IPS DF 6.9 (cell line): Measurements from ENCODE around the gene ACSM2A.
"Not testable (repeated sequence)": the region's sequence is repeated elsewhere in the genome, so short reads cannot be mapped to it uniquely, and the experiment has no call there.

Source experiments
- DNase-seq: peaks from one replicate; pipeline ENCODE4 v3.0.0-alpha.2; 2013; ENCODE audit warnings: low read depth, low spot score
- H3K27ac ChIP-seq: one replicate; pipeline ENCODE4 v1.5.1; 2013; ENCODE audit warnings: low read length, control low read depth
- H3K27me3 ChIP-seq: 2 replicates; pipeline ENCODE4 v1.6.1; 2013; ENCODE audit warnings: mild to moderate bottlenecking, low read length; ENCODE audit not compliant: control insufficient read depth, insufficient read depth
- H3K36me3 ChIP-seq: 2 replicates; pipeline ENCODE4 v1.6.1; 2013; ENCODE audit warnings: low read length; ENCODE audit not compliant: control insufficient read depth, insufficient read depth
- H3K4me1 ChIP-seq: 2 replicates; pipeline ENCODE4 v1.6.1; 2013; ENCODE audit warnings: low read length; ENCODE audit not compliant: control insufficient read depth, insufficient read depth
- H3K4me3 ChIP-seq: 2 replicates; pipeline ENCODE4 v1.5.1; 2013; ENCODE audit warnings: mild to moderate bottlenecking, low read length
- H3K9me3 ChIP-seq: 2 replicates; pipeline ENCODE4 v1.6.1; 2013; ENCODE audit warnings: low read length, inconsistent platforms; ENCODE audit not compliant: control insufficient read depth, insufficient read depth
- WGBS: extraction: QIAGEN DNeasy Blood & Tissue Kit; methylation state at CpG from one replicate; pipeline ENCODE4 v1.1.7; 2013; ENCODE audit warnings: mixed read lengths, missing lambda C conversion rate; ENCODE audit not compliant: insufficient read length, insufficient coverage; 5-methylcytosine and 5-hydroxymethylcytosine counted together

Gene ACSM2A

DNA sequence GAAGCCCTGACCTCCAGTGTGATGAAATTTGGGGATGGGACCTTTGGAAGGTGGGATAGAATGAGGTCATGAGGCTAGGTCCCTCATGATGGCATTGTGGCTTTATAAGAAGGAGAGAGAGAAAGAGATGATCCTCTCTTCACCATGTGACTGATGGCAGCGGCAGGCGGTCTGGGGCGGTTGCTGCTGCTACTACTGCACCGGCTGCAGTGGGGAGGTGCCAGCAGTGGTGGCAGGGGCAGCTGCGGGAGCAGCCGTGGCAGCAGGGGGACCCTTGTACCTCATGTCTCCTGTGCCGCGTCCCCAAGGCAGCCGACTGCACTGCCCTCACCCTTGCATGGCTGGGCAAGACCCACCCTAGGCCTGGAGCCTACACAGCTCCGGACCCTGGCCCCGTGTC, 40.1 kb downstream of the ACSM2A start:
- not testable (repeated sequence) for H3K27me3 ChIP-seq, H3K4me1 ChIP-seq, H3K9me3 ChIP-seq, H3K36me3 ChIP-seq, H3K27ac ChIP-seq, DNase-seq, H3K4me3 ChIP-seq
- WGBS, result no CpG with 5 or more reads among the region's 11 CpGs

DNA sequence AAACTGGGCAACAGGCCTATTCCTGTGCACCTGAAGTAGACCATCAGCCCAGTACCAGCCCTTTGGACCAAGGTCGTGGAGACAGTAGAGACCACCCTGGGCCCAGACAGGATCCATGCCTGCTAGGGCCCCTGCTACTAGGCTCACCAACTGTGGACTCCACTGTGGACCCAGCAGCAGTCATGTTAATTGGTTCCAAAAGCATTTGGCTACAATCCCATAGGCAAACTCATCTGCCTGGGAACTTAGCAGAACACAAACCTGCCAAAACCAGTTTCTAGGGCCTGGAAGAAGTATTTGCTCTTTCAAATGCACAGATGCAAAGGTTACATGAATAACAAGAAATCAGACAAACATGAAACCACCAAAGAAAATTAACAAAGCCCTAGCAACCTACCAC, 53.1 kb downstream of the ACSM2A start:
- Histone ChIP-seq H3K36me3 (no peaks in the 10 kb centered on the region), H3K4me3 (no peak overlapping the region), H3K4me1 (no peaks in the 10 kb centered on the region), H3K27me3 (no peaks in the 10 kb centered on the region), H3K27ac (no peak overlapping the region), H3K9me3 (0 out of 2 replicates have a peak, but pooled peaks cover 2% of the 10 kb centered on the region)
- no CpG with 5 or more reads among the region's 1 CpG for WGBS
- DNase-seq, result no peak

- Histone ChIP-seq H3K4me3 (no peak overlapping the region), H3K4me1 (no peaks in the 10 kb centered on the region), H3K27ac (no peak overlapping the region), H3K9me3 (0 out of 2 replicates have a peak, but pooled peaks cover 2% of the 10 kb centered on the region), H3K36me3 (no peaks in the 10 kb centered on the region), H3K27me3 (no peaks in the 10 kb centered on the region)
- WGBS, result no CpG with 5 or more reads among the region's 2 CpGs
- DNase-seq, result no peak
These were observed 56.0 kb downstream of the ACSM2A start for GRCh38 chr16:20507280-20507679.

DNA sequence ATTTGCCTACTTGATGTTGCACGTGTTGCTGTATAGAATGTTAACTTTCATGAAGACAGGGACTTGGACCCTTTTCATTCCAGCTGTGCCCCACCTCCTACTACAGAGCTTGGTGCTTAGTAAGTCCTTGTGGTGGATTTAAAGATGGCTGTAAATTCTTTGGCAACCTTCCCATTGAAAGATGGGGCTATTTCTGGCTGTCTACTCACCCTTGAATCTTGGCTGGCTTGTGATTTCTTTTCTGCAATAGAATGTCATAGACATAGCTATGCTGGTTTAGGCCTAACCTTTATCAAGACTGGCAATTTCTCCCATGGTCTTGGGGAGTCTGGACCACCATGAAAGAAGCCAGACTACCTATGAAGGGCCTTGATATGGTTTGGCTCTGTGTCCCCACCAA, 59.0 kb downstream of the ACSM2A start:
- Histone ChIP-seq H3K27me3 (no peaks in the 10 kb centered on the region), H3K36me3 (no peaks in the 10 kb centered on the region), H3K4me3 (no peak overlapping the region), H3K27ac (no peak overlapping the region), H3K9me3 (no peaks in the 10 kb centered on the region), H3K4me1 (no peaks in the 10 kb centered on the region)
- DNase-seq, result no peak
- no CpG with 5 or more reads among the region's 1 CpG for WGBS

GRCh38 chr16:20515688-20516090, 64.4 kb downstream of the ACSM2A start:
- no peaks in the 10 kb centered on the region for H3K27me3 ChIP-seq
- no peaks in the 10 kb centered on the region for H3K4me1 ChIP-seq
- no peaks in the 10 kb centered on the region for H3K9me3 ChIP-seq
- no peak overlapping the region for H3K27ac ChIP-seq
- no peak overlapping the region for H3K4me3 ChIP-seq
- no peak for DNase-seq
- H3K36me3 ChIP-seq, result no peaks in the 10 kb centered on the region

- H3K4me3 ChIP-seq, result no peak overlapping the region
- no peaks in the 10 kb centered on the region for H3K36me3 ChIP-seq
- no peak overlapping the region for H3K27ac ChIP-seq
- H3K4me1 ChIP-seq, result no peaks in the 10 kb centered on the region
- DNase-seq, result no peak
- no peaks in the 10 kb centered on the region for H3K27me3 ChIP-seq
- H3K9me3 ChIP-seq, result no peaks in the 10 kb centered on the region
- WGBS, result 100% methylated on average over 1 of the region's 3 CpGs
These were observed 65.8 kb downstream of the ACSM2A start for GRCh38 chr16:20517149-20517548.

DNA sequence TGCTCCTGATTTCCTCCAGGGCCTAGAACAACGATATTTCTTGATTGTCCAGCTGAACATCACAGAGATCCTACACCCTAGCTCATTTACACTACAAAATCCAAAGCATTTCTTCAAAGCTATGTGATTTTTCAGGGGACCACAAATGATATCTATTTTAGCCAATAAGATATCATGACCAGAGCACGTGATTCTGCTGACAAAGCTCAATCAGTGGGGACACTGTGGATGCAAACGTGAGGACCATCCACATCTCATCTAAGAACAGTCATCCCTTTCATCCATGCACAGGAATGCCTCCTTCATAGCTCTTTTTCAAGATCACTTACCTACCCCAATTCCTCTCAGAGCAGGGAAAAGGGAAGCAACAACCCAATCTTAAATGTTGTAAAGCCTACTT, 67.9 kb downstream of the ACSM2A start:
- H3K4me1 ChIP-seq, result no peaks in the 10 kb centered on the region
- H3K27me3 ChIP-seq, result no peaks in the 10 kb centered on the region
- H3K9me3 ChIP-seq, result no peaks in the 10 kb centered on the region
- H3K4me3 ChIP-seq, result no peak overlapping the region
- DNase-seq, result no peak
- no CpG with 5 or more reads among the region's 3 CpGs for WGBS
- no peak overlapping the region for H3K27ac ChIP-seq
- H3K36me3 ChIP-seq, result no peaks in the 10 kb centered on the region

DNA sequence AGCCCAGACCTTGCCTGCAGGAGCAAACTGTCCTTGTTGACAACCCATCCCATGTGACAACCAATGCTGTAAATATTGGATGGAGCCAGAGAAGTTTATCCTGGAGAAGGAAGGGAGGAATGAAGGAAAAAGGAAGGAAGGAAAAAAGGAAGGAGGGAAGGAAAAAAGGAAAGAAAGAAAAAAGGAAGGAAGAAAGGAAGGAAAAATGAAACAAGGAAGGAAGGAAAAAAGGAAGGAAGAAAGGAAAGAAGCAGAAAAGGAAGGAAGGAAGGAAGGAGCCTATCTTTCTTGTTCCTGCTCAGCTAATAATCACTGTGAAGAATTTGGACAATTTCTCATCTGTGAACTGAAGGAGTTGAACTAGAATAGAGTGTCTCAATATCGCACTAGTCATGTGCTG, 68.8 kb downstream of the ACSM2A start:
- Histone ChIP-seq H3K9me3 (no peaks in the 10 kb centered on the region), H3K36me3 (no peaks in the 10 kb centered on the region), H3K27ac (no peak overlapping the region), H3K27me3 (no peaks in the 10 kb centered on the region), H3K4me3 (no peak overlapping the region), H3K4me1 (no peaks in the 10 kb centered on the region)
- DNase-seq, result no peak
- WGBS, result no CpG with 5 or more reads among the region's 1 CpG

DNA sequence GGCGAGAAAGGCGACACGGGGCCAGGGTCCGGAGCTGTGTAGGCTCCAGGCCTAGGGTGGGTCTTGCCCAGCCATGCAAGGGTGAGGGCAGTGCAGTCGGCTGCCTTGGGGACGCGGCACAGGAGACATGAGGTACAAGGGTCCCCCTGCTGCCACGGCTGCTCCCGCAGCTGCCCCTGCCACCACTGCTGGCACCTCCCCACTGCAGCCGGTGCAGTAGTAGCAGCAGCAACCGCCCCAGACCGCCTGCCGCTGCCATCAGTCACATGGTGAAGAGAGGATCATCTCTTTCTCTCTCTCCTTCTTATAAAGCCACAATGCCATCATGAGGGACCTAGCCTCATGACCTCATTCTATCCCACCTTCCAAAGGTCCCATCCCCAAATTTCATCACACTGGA, 80.5 kb downstream of the ACSM2A start:
- H3K27me3 ChIP-seq, H3K4me3 ChIP-seq, H3K27ac ChIP-seq, H3K36me3 ChIP-seq, H3K9me3 ChIP-seq, H3K4me1 ChIP-seq, DNase-seq: not testable (repeated sequence)
- no CpG with 5 or more reads among the region's 13 CpGs for WGBS

- no CpG with 5 or more reads among the region's 3 CpGs for WGBS
- H3K4me1 ChIP-seq, H3K4me3 ChIP-seq: not testable (repeated sequence)
These were observed 81.0 kb downstream of the ACSM2A start for GRCh38 chr16:20532284-20532792.

DNA sequence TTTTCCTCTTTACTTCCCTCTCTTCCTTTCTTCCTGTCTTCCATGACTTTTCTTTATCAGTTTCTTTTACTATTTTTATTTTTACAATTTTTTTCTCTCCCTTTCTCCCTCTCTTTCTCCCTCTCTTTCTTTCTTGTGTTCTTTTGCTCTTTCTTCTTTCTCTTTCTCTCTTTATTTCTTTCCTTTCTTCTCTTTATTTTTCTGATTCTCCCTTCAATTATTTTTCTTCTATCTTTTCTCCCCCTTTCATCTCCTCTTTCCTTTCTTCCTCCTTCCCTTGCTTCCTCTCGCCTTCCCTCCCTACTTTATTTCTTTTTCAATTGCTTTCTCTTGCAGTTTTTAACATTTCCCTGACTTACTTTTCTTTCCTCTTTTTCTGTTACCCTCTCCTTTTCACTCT, 85.3 kb downstream of the ACSM2A start:
- DNase-seq, H3K4me1 ChIP-seq, H3K4me3 ChIP-seq, H3K36me3 ChIP-seq, H3K27me3 ChIP-seq, H3K27ac ChIP-seq, H3K9me3 ChIP-seq: not testable (repeated sequence)
- WGBS, result 100% methylated on average over 1 of the region's 1 CpG

More at GRCh38 chr16:20532284-20532792, 81.0 kb downstream of the ACSM2A start:
- not testable (repeated sequence) for H3K27me3 ChIP-seq, H3K27ac ChIP-seq, H3K9me3 ChIP-seq, DNase-seq, H3K36me3 ChIP-seq
